HPDE6-E6E7 (cell line): ENCODE measurements around the gene KLF3.
A peak's percentile ranks its signal among the peaks of the same experiment; 100 is the strongest.
"Not testable (repeated sequence)": the region's sequence is repeated elsewhere in the genome, so short reads cannot be mapped to it uniquely, and the experiment has no call there.

Experiments
- DNase-seq: peaks from one replicate; pipeline ENCODE4 v3.0.0; 2011; ENCODE audit warnings: missing footprints; ENCODE audit errors: extremely low spot score

Gene KLF3

DNA sequence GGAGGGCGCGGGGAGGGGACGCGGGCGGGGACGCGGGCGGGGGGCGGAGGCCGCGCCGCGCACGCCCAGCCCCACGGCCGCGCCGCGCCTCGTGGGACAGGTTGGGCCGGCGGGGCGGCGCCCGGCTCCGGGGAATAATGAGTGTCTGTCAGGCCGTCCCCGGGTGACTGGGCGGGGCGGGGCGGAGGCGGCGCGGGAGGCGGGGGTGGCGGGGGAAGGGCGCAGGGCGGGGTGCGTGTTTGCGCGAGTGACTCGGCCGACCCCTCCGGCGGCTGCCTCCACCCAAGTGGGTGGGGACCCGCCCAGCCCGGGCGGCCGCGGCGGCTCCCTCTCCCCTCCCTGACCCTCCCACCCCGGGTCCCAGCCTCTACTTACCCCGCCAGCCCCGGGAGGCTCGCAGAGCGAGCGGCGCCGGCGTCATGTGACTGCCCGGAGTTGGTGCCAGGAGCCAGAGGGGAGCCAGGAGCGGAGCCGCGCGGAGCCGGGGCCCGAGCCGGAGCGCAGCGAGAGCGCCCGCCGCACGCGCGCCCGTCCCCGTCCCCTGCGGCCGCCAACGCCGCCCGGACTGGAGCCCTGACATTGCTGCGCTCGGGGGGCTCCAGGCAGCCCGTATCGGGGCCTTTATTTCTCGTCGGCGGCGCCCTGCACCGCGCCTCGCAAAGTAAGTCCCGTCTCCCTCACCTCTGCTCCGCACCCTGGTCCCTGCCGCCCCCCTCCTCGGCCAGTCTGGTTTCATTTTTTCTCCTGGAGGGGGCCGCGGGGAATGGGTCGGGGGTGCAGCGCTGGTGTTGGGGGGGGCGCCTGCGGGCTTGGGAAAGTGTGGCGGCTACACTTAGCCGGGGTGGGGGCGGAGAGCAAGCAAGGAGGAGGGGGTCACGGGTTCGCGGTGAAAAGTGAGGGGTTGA lies at the start of gene KLF3:
KLF3 (plus strand) TSS at position 399 of the 905 bp plus-strand sequence. CDS start 16,427 bp downstream, outside the sequence.
- DNase-seq, result peak; percentile 70

DNA sequence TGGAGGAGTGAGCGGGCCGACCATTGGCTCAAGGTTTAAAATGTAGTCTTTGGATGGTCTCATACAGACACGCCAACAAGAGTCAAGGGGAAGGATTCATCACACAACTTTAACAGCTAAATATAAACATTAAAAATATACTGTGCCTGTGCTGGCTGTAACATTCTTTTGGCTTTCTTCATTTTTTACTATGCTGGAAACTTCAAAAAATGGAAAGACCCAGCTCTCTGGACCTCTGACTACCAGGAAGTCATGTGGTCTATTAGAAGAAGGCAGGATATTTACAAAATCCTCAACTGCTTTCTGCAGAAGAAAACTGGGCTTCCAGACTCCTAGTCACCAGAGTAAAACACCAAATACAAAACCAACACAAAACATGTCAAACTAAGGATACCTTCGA lies 49.8 kb upstream of the KLF3 start:
- no peak for DNase-seq

DNA sequence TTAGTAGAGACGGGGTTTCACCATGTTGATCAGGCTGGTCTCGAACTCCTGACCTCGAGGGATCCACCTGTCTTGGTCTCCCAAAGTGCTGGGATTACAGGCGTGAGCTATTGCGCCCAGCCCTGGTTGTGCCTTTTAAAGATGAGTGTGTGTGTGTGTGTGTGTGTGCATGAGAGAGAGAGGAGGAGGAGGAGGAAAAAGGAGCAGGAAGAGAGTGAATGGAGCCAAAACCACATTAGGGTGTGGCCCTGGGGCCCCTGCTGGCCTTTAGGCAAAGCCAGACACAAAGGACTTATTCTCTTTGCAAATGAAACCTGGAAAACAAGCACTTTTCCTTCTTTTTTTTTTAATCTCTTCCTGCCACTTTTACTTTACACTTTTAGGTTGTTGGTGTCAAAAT lies 48.2 kb upstream of the KLF3 start:
- DNase-seq, result no peak

DNA sequence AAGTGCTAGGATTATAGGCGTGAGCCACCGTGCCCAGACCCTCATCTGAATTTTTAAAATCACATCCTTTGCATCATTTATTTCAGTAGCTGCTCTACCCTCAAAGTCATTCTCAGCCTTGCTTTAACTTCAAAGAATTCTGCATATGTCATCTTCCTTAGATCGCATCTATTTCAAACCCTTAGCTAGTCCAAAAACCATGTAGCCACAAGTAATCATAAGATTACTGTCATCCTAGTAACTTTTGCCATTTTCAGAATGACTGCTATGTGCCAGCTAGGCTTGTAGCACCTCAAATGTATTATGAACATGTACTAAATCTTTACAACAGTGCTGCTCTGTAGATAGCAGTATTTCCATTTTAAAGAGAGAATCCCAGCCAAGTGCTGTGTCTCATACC lies 45.5 kb upstream of the KLF3 start:
- DNase-seq, result no peak

DNA sequence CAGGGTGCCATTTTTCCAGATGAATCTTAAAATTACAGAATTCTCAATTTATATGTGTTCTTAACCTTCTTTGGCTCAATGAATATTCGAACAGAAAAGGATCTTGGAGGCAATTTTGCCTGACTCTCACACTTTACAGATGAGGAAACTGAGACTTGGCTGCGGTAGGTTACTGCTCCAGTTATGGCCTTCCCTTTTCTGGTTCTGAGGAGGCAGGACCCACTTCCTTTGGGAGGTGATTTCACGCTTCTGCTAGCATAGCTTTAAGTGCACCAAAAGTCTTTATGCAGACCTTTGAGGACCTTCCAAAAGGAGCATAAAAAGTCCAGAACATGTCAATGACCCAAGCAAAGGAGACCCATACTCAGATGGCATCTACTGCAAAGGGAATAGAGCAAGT lies 44.7 kb upstream of the KLF3 start:
- no peak for DNase-seq

DNA sequence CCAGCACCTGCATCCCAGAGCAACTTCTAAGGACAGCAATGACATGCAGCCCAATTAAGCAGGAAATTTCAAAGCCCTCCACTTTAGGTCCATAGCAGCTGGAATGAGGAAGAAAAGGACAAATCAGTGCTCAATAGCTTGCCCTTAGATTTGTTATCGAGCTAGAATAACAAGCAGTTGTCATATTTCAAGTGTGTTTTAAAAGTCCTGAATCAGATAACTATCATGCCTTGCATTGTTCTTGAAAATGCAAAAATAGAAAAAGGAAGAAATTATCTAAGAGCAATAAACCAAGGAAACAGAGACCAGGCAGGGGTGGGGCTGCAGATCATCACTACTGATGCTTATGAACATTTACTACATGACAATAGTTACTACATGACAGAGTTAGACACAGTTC lies 43.9 kb upstream of the KLF3 start:
- no peak for DNase-seq

DNA sequence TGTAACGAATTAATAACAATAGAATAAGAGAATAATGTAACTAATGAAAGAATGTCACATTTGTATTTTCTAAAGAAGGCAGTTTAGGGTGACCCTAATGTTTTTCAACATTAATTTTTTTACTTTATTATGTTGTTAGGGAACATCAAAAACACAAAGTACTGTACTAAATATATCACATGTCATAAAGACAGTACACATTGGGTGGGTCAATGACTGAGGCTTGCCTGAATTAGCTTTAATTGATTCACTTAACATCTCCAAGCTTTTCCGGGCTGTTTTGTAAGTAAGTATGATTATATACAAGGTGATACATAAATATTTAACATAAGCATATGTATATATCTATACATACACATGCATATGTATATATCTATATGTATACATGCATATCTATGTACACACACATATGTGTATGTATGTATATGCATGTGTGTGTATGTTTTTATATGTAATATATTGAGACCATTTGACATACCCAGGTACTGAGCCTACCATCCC lies 43.4 kb upstream of the KLF3 start:
- no peak for DNase-seq

DNA sequence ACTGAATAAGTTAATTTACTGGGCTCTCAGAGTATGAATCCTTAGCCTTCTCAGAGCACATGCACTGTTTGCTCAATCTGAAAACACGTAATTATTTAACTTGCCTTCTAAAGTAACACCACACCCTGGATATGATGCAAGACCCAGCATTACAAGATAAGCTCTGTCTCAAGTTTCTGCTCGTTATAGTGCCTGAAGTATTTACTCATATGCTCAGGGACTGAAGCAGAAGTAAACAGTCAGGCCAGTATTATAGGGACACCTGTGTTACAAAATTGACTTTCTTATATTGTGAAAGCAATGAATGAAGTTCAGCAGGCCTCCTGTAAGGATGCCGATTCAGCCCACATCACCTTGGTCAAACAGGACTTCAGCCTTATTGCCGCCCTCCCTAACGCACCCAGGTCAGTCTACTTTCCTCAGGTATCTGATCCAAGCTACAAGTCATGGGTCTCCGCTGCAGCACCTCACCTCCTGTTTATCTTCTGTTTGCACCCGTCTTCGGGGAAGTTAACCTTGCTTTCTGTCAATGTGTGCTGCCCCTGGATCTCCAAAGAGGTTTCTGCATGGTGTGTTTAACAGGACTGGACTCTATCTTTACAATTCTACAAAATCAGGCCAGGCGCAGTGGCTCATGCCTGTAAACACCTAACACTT lies 42.8 kb upstream of the KLF3 start:
- peak; percentile 76 for DNase-seq

DNA sequence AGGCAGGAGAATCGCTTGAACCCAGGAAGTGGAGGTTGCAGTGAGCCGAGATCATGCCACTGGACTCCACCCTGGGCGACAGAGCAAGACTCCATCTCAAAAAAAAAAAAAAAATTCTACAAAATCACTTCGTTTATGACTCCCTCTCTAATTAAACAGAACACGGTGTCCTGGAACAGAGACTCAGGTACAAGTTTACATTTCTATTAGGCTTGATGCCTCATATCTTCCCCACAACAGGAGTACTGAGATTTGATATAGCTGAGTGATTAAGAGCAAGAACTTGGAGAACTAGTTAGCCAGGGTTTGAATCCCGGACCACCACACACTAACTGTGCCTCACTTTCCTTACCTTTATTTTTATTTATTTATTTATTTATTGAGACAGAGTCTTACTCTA lies 42.2 kb upstream of the KLF3 start:
- no peak for DNase-seq

DNA sequence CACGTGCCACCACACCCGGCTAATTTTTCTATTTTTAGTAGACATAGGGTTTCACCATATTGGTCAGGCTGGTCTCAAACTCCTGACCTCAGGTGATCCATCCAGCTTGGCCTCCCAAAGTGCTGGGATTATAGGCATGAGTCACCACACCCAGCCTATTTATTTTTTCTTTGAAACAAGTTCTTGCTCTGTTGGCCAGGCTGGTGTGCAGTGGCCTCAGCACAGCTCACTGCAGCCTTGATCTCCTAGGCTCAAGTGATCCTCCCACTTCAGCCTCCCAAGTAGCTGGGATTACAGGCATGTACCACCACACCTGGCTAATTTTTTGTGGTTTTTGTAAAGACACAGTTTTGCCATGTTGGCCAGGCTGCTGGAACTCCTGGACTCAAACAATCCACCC lies 41.7 kb upstream of the KLF3 start:
- DNase-seq, result not testable (repeated sequence)

DNA sequence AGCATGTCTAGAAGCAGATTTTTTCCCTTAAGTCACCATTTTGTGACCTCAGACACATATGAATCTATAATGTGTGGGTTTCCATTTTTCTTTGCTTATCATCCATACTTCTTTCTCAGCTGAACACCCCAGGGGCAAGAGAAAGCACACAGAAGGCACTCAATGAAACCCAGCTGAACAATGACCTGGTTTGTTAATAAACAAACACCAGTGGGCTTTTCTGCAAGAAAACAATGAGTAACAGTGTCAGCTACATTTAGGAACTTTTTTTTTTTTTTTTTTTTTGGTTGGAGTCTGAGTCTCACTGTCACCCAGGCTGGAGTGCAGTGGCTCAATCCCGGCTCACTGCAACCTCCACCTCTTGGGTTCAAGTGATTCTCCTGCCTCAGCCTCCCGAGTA lies 40.7 kb upstream of the KLF3 start:
- no peak for DNase-seq

DNA sequence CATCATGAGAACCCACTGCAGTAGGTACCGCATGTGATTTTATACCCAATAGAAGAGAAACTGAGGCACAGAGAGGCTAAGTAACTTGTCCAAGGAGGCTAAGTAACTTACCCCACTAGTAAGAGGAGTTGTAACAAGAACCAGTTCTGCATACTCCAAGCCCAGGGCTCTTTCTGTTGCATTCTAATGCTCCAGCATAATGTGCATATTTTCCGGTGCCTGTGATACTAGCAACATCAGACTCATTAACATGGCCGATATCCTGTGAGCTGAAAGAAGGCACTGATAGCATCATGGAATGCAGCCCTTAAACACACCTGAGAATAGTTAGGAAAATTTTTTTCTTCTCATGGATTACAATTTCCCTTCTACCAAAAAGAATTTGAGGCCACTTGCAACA lies 39.7 kb upstream of the KLF3 start:
- DNase-seq, result no peak

DNA sequence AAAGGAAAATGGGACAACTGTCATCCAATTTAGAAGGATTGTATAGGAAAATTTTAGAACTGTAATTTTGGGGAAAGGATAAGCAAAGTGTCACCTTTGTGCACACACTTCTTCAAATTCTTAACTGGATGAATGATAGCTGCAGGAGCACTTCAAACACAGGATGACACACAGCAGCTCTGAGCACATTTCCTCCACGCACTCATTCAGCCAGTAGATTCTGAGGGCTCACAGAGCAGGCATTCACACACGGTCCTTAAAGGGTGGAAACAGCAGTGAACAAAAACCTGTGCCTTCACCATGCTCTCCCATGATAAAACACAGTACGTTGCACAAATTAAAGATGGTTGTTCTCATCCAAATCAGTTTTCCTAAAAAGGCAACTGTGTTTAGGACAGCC lies 38.5 kb upstream of the KLF3 start:
- no peak for DNase-seq

DNA sequence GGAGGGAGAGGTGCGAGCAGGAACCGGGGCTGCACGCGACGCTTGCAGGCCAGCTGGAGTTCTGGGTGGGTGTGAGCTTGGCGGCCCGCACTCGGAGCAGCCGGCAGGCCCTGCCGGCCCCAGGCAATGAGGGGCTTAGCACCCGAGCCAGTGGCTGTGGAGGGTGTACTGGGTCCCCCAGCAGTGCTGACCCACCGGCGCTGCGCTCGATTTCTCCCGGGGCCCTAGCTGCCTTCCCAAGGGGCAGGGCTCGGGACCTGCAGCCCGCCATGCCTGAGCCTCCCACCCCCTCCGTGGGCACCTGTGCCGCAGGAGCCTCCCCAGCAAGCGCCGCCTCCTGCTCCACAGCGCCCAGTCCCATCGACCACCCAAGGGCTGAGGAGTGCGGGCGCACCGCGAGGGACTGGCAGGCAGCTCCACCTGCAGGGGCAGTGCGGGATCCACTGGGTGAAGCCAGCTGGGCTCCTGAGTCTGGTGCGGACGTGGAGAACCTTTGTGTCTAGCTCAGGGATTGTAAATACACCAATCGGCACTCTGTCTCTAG lies 37.0 kb upstream of the KLF3 start:
- not testable (repeated sequence) for DNase-seq

DNA sequence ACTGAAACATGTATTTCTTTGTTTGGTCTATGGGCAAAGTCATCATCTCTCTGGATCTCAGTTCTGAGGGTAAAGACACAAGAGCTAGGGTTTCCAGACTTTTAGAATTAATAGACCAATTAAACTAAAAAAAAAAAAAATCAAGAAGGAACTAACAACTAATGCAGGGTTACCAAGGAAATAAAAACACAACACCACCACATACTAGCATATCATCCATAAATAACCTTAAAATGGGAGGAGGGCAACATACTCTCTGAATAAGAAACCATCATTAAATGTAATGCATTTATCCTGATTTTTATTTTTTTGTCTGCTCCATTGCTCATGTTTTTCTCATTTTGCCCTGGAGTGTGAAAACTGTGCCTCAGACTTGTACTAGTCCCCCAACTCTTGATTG lies 33.5 kb upstream of the KLF3 start:
- no peak for DNase-seq

DNA sequence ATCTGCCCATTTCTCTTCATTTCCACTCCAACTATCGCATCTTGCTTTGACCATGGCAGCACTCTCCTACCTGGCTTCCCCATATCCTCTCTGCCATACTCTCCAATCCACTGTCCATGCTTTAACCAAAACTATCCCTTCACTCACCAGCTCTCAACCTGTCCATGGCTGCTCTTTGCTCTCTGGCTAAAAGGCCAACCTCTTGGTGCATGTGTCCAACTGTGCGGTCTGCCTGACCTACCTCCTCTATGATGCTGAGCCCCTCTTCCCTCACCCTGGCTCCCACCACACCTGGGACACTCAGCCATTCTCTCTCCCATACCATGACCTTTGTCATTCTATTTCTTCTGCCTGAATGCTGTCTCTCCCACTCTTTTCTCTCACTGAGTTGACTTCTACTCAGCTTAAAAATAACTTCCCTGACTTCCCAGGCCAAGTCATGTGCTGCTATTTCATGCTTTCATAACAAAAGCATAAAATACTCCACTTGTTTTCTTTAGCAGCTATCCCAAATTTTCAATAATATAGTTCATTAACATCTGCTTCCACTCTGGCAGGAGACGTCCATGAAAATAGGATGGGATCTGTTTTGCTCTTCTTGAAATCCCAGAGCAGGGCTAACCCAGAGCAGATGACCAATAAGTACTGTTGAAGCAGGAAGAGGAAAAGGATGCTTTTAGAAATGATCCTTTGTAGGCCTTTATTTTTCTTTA lies 29.8 kb upstream of the KLF3 start:
- DNase-seq, result no peak

DNA sequence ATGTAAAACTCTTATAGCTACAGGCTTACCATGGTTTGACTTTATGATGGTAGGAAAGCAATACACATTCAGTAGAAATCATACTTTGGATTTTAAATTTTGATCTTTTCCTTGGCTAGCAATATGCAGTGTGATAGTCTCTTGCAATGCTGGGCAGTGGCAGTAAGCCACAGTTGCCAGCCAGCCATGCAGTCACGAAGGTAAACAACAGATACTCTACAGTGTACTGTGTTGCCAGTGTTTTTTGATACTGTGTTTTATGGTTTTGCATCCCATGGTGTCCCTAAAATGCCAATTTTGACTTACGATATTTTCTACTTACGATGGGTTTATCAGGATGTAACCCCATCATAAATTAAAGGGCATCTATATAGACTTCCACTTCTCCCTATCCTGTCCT lies 24.8 kb upstream of the KLF3 start:
- DNase-seq, result no peak

DNA sequence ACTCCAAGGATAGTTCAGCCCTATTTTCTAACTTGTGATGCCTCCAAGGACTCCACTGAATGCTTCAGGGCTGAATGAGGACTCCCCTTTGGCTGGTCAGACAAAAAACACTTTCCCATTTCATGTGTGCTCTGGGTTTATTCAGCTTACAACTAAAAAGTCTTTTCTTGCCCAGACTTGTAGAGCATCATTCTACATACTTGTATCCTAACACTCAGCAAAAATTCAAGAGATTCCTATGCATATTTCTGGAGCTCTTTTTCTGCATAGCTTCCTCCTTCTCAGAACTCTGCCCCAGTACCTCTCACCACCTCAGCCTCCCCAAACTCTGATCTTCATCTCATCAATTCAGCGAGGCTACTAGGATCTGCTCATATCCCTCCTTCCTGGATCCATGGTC lies 22.2 kb upstream of the KLF3 start:
- no peak for DNase-seq

DNA sequence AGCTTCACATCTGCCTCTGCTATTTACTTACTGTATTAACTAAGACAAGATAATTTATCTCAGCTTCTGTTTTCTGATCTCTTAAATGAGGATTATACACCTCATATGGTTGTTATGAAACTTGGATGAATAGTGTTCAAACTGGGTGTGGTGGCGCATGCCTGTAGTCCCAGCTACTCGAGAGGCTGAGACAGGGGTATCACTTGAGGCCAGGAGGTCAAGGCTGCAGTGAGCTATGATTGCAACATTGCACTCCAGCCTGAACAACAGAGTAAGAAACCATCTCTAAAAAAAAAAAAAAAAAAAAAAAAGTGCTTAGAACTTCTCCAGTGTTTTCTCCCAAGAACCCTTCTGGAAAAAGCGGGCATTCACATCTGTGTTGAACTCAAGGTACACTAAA lies 19.8 kb upstream of the KLF3 start:
- no peak for DNase-seq

DNA sequence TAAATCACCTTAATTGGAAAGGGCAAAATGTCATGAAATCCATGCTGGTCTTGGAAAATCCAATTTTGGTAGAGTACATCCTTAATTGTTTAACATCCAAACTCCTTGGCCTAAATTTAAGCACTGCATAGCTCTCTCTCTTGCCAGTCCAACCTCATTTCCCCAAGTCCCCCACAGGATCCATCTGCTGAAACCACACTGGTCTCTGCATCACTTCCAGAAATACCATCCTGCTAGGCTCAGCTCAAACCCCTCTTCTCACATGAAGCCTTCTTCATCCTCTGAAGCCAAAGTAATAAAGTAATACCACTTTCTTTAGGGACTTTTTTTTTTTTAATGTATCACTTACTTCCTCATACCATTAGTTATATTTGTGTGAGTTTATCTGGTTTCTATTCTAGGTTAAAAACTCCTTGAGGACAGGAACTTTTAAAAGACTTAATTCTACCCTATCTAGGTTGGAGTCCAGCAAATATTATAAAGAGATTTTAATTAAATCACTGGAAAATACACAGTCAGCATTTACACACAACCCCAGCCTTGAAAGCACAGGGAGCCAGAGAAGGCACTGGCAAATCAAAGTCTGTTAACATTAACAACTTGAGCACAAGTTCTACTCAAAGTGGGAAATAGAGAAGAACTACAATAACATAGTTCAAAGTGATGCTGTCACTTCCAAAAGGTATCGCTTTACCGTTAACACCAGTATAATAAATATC lies 16.7 kb upstream of the KLF3 start:
- DNase-seq, result no peak

DNA sequence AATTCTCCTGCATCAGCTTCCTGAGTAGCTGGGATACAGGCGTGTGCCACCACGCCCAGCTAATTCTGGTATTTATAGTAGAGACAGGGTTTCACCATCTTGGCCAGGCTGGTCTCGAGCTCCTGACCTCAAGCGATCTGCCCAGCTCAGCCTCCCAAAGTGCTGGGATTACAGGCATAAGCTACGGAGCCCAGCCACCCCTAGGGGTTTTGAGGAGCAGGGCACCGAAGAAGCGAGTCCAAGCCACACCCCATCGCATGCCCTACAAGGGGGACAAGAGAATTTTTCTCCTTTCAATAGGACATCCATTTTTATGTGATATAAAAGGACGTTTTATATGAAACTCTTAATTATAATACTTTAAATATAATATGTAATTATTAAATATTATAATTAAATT lies 13.9 kb upstream of the KLF3 start:
- no peak for DNase-seq

DNA sequence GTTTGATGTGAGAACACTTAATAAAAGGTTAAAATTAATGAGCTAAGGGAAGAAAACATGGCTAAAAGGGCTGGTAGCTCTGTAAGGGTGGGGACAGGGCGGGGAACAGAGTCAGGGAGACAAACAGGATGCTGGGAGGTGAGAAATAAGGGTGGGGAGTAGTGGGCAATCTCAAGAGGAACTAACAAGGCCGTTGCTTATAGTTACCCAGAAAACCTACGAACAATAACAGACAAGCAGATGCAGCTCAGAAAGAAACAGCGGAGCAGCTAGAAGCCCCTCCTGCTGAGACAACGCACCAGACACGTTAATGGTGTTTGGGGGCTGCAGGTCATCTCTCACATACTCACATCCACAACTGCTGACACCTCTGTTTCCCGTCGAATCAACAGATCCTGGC lies 9.7 kb upstream of the KLF3 start:
- no peak for DNase-seq
